Naive thymus-derived CD4-positive, alpha-beta T cell (primary cell): ENCODE measurements around the gene GNAS. TPM values are rescaled to one million over a fixed set of nuclear protein-coding genes. Genes with fewer than 3 reads are reported as not detected.

ENCODE experiments used
- ATAC-seq: fragments of 150-1000 bp; cut with Tn5 transposase; 2 replicates; pipeline ENCODE4 v1.10.0; 2021; ENCODE audit warnings: mild to moderate bottlenecking, moderate library complexity
- CTCF ChIA-PET: fragments of 350-600 bp; sonication (Branson Sonifier 250); formaldehyde crosslinking; loops from one replicate; lab custom pipeline; 2021; ENCODE audit warnings: antibody characterized with exemption; lab: Charles Lee
- POLR2A ChIA-PET: fragments of 350-600 bp; sonication (Branson Sonifier 250); formaldehyde crosslinking; loops from one replicate; lab custom pipeline; 2021; ENCODE audit warnings: antibody characterized with exemption, inconsistent platforms; lab: Charles Lee
- DNase-seq, 9 donors: peaks; one replicate each; pipeline versions ENCODE4 v3.0.0 to v3.0.0-alpha.2; 2020 to 2022; ENCODE audit warnings: mixed read lengths in 1 of 9
- H3K27ac ChIP-seq: one replicate; pipeline ENCODE4 v1.7.0; 2013; ENCODE audit warnings: mild to moderate bottlenecking, low read depth, low read length, moderate library complexity
- H3K27me3 ChIP-seq, 2 donors: one replicate each; pipeline ENCODE4 v1.7.0; 2013; ENCODE audit warnings: low read length in 2 of 2, mild to moderate bottlenecking in 2 of 2, moderate library complexity in 2 of 2; ENCODE audit not compliant: control insufficient read depth in 2 of 2, insufficient read depth in 2 of 2
- H3K36me3 ChIP-seq, 3 experiments: 1 replicate in 2 of 3; 2 replicates in 1 of 3; pipeline ENCODE4 v1.7.0; 2013; ENCODE audit warnings: low read length in 3 of 3, mild to moderate bottlenecking in 3 of 3, moderate library complexity in 1 of 3; ENCODE audit not compliant: insufficient read depth in 3 of 3, control insufficient read depth in 2 of 3
- H3K4me1 ChIP-seq, 2 donors: one replicate each; pipeline ENCODE4 v1.7.0; 2013; ENCODE audit warnings: low read length in 2 of 2, mild to moderate bottlenecking in 2 of 2, moderate library complexity in 1 of 2; ENCODE audit not compliant: control insufficient read depth in 2 of 2, insufficient read depth in 2 of 2
- H3K4me3 ChIP-seq: 2 replicates; pipeline ENCODE4 v1.7.0; 2013; ENCODE audit warnings: mild to moderate bottlenecking, low read length
- H3K9me3 ChIP-seq, 3 experiments: 1 replicate in 2 of 3; 2 replicates in 1 of 3; pipeline ENCODE4 v1.7.0; 2013; ENCODE audit warnings: low read length in 3 of 3; ENCODE audit not compliant: control insufficient read depth in 2 of 3
- H3K27ac Mint-ChIP-seq, 9 donors: one replicate each; pipeline ENCODE4 v1.8.0; 2020 to 2022; ENCODE audit warnings: mixed read lengths in 9 of 9, mild to moderate bottlenecking in 8 of 9, moderate library complexity in 5 of 9, inconsistent platforms in 2 of 9
- H3K27me3 Mint-ChIP-seq, 5 donors: one replicate each; pipeline ENCODE4 v1.8.0; 2021 to 2022; ENCODE audit warnings: mixed read lengths in 5 of 5, mild to moderate bottlenecking in 1 of 5
- H3K36me3 Mint-ChIP-seq, 5 donors: one replicate each; pipeline ENCODE4 v1.8.0; 2020 to 2022; ENCODE audit warnings: mixed read lengths in 5 of 5, mild to moderate bottlenecking in 3 of 5, inconsistent platforms in 1 of 5
- H3K4me1 Mint-ChIP-seq, 7 donors: one replicate each; pipeline ENCODE4 v1.8.0; 2020 to 2022; ENCODE audit warnings: mixed read lengths in 7 of 7, mild to moderate bottlenecking in 3 of 7, inconsistent platforms in 1 of 7
- H3K4me3 Mint-ChIP-seq, 10 donors: one replicate each; pipeline ENCODE4 v1.8.0; 2020 to 2022; ENCODE audit warnings: mild to moderate bottlenecking in 10 of 10, mixed read lengths in 10 of 10, moderate library complexity in 6 of 10, inconsistent platforms in 2 of 10
- H3K9me3 Mint-ChIP-seq, 11 donors: one replicate each; pipeline ENCODE4 v1.8.0; 2020 to 2022; ENCODE audit warnings: mixed read lengths in 11 of 11, mild to moderate bottlenecking in 4 of 11, inconsistent platforms in 1 of 11, moderate library complexity in 1 of 11
- intact Hi-C, 2 donors: fragments of 100-400 bp; cut with micrococcal nuclease; formaldehyde crosslinking; loops; one replicate each; pipeline ENCODE4 v1.15.1; 2023
- polyA plus RNA-seq, 2 donors: library from polyadenylated mRNA; unstranded; fragments of 300-500 nt; fragmentation: Illumina TruSeq; gene quantifications; one replicate each; pipeline ENCODE4 v1.2.3, GENCODE V29; 2021
- total RNA-seq, 6 experiments: library from RNA in 5 of 6; stranded (reverse) in 5 of 6; gene quantifications; 1 replicate in 5 of 6; 2 replicates in 1 of 6; pipeline ENCODE4 v1.2.3 and lab custom pipeline; 2021 to 2026

The GNAS gene
- total and polyA plus RNA-seq, 7 experiments from 2014 or later: 147 to 907 (median 726) TPM

DNA sequence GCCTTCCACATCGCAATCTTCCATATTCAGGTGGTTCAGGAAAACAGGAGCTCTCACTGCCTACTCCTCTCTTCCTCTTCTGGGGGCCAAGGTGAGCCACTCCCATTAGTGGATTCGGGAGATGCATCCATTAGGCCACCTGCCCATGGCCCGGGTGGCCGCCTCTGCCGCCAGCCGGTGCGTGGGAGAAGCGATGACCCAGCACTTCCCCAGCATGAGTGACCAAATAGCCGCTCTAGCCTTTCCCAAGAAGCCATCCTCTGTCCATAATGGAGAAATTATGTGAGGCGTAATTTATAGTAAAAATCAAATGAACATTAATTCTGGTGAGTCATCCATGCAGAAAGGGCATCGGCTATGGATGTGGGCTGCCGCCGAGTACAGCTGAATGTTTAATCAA lies 41.2 kb upstream of the GNAS start:
- no peaks in the 10 kb centered on the region for H3K36me3 ChIP-seq
- H3K27ac Mint-ChIP-seq: no peak overlapping the region
- peaks cover 0 to 37% (median 19%) of the 10 kb centered on the region in 5 donors for H3K27me3 Mint-ChIP-seq
- H3K9me3 ChIP-seq: no peaks in the 10 kb centered on the region
- no peak for ATAC-seq
- no peak overlapping the region for H3K4me3 ChIP-seq
- ChIA-PET POLR2A (no interaction called here), CTCF (no interaction called here)
- H3K27ac ChIP-seq: no peak overlapping the region
- H3K9me3 Mint-ChIP-seq: peaks cover 0 to 2% (median 0%) of the 10 kb centered on the region in 11 donors
- no peaks in the 10 kb centered on the region for H3K27me3 ChIP-seq
- no peak overlapping the region for H3K4me3 Mint-ChIP-seq
- intact Hi-C loops: no loop called here
- no peaks in the 10 kb centered on the region for H3K36me3 Mint-ChIP-seq
- H3K4me1 Mint-ChIP-seq: peaks cover 0 to 2% (median 0%) of the 10 kb centered on the region in 7 donors
- DNase-seq: no peak
- H3K4me1 ChIP-seq: no peaks in the 10 kb centered on the region

DNA sequence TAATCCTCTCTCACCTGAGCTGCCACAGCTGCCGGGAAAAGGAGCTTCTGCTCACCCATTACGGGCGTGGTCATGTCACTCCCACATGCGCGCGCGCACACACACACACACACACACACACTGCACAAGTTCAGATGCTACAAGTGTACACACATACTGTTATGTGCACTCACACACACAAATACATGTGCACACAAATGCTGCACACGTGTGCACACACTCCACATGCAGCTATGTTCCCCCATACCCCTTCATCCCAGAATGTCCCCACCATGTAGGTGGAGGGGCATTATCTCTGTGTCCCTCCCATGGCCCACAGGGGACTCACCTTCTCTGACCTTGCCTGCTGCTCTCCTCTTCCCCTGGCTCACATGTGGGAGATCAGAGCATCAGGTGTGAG lies 39.1 kb upstream of the GNAS start:
- Mint-ChIP-seq H3K27ac (peak overlapping the region in 1 of 9 donors; percentile 49), H3K9me3 (peaks cover 0 to under 1% (median 0%) of the 10 kb centered on the region in 11 donors), H3K27me3 (peaks cover 0 to 34% (median 15%) of the 10 kb centered on the region in 5 donors), H3K4me1 (peaks cover 0 to 3% (median 0%) of the 10 kb centered on the region in 7 donors), H3K4me3 (no peak overlapping the region), H3K36me3 (no peaks in the 10 kb centered on the region)
- H3K36me3 ChIP-seq: no peaks in the 10 kb centered on the region
- no peaks in the 10 kb centered on the region for H3K4me1 ChIP-seq
- CTCF ChIA-PET: no interaction called here
- POLR2A ChIA-PET: no interaction called here
- no peak overlapping the region for H3K4me3 ChIP-seq
- no peak for DNase-seq
- H3K27me3 ChIP-seq: no peaks in the 10 kb centered on the region
- H3K27ac ChIP-seq: no peak overlapping the region
- ATAC-seq: no peak
- intact Hi-C loops: no loop called here
- no peaks in the 10 kb centered on the region for H3K9me3 ChIP-seq

DNA sequence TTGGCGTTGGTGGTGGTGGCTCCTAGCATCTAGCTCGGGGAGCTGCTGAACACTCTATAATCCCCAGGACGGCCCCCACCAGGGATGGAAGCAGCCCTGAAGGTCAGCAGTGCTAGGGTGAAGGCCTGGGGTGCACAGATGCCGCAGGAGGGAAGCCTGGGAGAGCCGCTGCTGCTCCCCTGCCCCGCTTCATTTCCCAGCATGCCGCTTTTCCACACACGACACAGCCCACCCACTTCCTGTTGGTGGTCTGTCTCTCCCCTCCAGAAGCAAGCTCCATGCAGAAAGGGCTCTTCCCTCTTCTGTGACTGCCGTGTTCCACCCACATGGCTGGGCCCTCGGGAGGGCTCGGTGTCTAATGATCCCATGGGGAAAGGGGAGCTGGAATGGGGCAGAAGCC lies 37.1 kb upstream of the GNAS start:
- H3K27ac ChIP-seq: no peak overlapping the region
- H3K36me3 Mint-ChIP-seq: peaks cover 0 to 5% (median under 1%) of the 10 kb centered on the region in 5 donors
- peaks cover 0 to under 1% (median 0%) of the 10 kb centered on the region in 11 donors for H3K9me3 Mint-ChIP-seq
- no peaks in the 10 kb centered on the region for H3K4me1 ChIP-seq
- CTCF ChIA-PET: no interaction called here
- ATAC-seq (no peak), DNase-seq (no peak)
- POLR2A ChIA-PET: no interaction called here
- peaks cover 0 to 27% (median 11%) of the 10 kb centered on the region in 5 donors for H3K27me3 Mint-ChIP-seq
- H3K4me1 Mint-ChIP-seq: peaks cover 0 to 11% (median 0%) of the 10 kb centered on the region in 7 donors
- no peak overlapping the region for H3K27ac Mint-ChIP-seq
- intact Hi-C loops: loop anchor here in 1 of 2 donors (5.0 kb wide), 1 partner anchor 1193 kb away; the partner anchor contains the start of gene ZBP1
- no peaks in the 10 kb centered on the region for H3K36me3 ChIP-seq
- H3K9me3 ChIP-seq: no peaks in the 10 kb centered on the region
- H3K4me3 ChIP-seq: no peak overlapping the region
- no peaks in the 10 kb centered on the region for H3K27me3 ChIP-seq
- H3K4me3 Mint-ChIP-seq: no peak overlapping the region

DNA sequence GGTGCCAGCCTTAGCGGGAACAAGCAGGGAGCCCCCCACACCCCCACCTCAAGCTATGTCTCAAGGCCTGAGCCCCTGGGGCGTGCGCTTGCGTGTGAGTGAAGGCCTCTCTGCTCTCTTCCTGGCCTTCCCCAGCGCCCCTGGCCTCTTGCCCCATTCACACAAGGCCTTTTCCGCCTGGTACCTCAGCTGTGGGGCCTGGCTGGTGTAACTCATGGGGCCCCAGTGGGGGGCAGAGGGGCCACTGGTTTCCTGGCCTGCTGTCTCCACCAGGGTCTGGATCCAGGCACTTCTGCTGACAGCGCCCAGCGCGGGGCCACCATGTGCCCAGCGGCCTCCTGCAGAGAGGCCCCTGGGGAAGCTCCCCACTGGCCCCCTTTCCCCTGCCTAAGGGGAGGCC lies 36.5 kb upstream of the GNAS start:
- no peak overlapping the region for H3K27ac Mint-ChIP-seq
- Histone ChIP-seq H3K27me3 (no peaks in the 10 kb centered on the region), H3K27ac (no peak overlapping the region), H3K9me3 (no peaks in the 10 kb centered on the region), H3K4me1 (no peaks in the 10 kb centered on the region), H3K4me3 (no peak overlapping the region), H3K36me3 (no peaks in the 10 kb centered on the region)
- CTCF ChIA-PET: interaction anchor here (0.6 kb wide), 1 partner anchor 481 kb away, joined by 5 read pairs; no protein-coding TSS in a partner anchor
- POLR2A ChIA-PET: no interaction called here
- DNase-seq: no peak
- intact Hi-C loops: loop anchor here in 1 of 2 donors (5.0 kb wide), 1 partner anchor 1194 kb away; the partner anchor contains the start of gene ZBP1
- H3K27me3 Mint-ChIP-seq: peaks cover 0 to 25% (median 11%) of the 10 kb centered on the region in 5 donors
- no peak for ATAC-seq
- H3K4me3 Mint-ChIP-seq: no peak overlapping the region
- H3K9me3 Mint-ChIP-seq: peaks cover 0 to 4% (median 0%) of the 10 kb centered on the region in 11 donors
- H3K4me1 Mint-ChIP-seq: peaks cover 0 to 11% (median 0%) of the 10 kb centered on the region in 7 donors
- peaks cover 0 to 11% (median 4%) of the 10 kb centered on the region in 5 donors for H3K36me3 Mint-ChIP-seq

- peaks cover 0 to 11% (median 0%) of the 10 kb centered on the region in 7 donors for H3K4me1 Mint-ChIP-seq
- H3K36me3 ChIP-seq: no peaks in the 10 kb centered on the region
- no peaks in the 10 kb centered on the region for H3K27me3 ChIP-seq
- ChIA-PET POLR2A (no interaction called here), CTCF (no interaction called here)
- H3K27ac Mint-ChIP-seq: no peak overlapping the region
- H3K36me3 Mint-ChIP-seq: peaks cover 0 to 15% (median 4%) of the 10 kb centered on the region in 5 donors
- peaks cover 0 to 4% (median 0%) of the 10 kb centered on the region in 11 donors for H3K9me3 Mint-ChIP-seq
- H3K4me3 Mint-ChIP-seq: no peak overlapping the region
- ATAC-seq (no peak), DNase-seq (no peak)
- H3K27me3 Mint-ChIP-seq: peaks cover 0 to 22% (median 6%) of the 10 kb centered on the region in 5 donors
- intact Hi-C loops: loop anchor here in 1 of 2 donors (5.0 kb wide), 1 partner anchor 1195 kb away; the partner anchor contains the start of gene ZBP1
- no peak overlapping the region for H3K27ac ChIP-seq
- H3K9me3 ChIP-seq: no peaks in the 10 kb centered on the region
- no peak overlapping the region for H3K4me3 ChIP-seq
- H3K4me1 ChIP-seq: no peaks in the 10 kb centered on the region
Observed at GRCh38 chr20:58816957-58817651, 35.4 kb upstream of the GNAS start.

DNA sequence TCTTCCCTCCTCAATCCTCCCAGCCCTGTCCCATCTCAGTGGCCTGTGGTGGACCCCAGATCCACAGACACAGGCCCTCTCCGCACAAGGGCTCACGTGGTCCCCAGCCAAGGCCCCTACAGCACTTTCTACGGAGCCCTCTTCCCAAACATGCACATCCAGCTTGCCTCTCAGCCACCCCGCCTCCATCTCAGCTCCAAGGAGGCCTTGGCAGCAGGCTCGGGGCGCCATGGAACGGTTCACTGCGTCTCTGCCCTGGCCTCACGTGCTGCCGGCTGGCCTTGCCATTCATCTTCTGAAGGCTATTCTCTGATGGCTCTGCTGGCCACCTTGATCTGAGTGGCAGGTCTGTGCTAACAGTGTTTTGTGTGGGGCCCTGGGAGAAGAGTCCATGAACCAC lies 34.8 kb upstream of the GNAS start:
- Histone ChIP-seq H3K36me3 (no peaks in the 10 kb centered on the region), H3K27ac (no peak overlapping the region), H3K9me3 (no peaks in the 10 kb centered on the region), H3K4me3 (no peak overlapping the region), H3K27me3 (no peaks in the 10 kb centered on the region), H3K4me1 (no peaks in the 10 kb centered on the region)
- ChIA-PET CTCF (no interaction called here), POLR2A (no interaction called here)
- Mint-ChIP-seq H3K27me3 (peaks cover 0 to 20% (median 5%) of the 10 kb centered on the region in 5 donors), H3K4me3 (no peak overlapping the region), H3K36me3 (peaks cover 0 to 15% (median 4%) of the 10 kb centered on the region in 5 donors), H3K27ac (no peak overlapping the region), H3K9me3 (peaks cover 0 to 4% (median 0%) of the 10 kb centered on the region in 11 donors), H3K4me1 (peaks cover 0 to 11% (median 0%) of the 10 kb centered on the region in 7 donors)
- ATAC-seq (no peak), DNase-seq (no peak)
- intact Hi-C loops: loop anchor here in 1 of 2 donors (5.0 kb wide), 1 partner anchor 1195 kb away; the partner anchor contains the start of gene ZBP1
